ENCODE measurements around the gene ITPKA.

The ITPKA gene

GRCh38 chr15:41482110-41482877 is 11.4 kb upstream of the ITPKA start:
- ChIA-PET POLR2A (interaction anchor here (0.5 to 0.6 kb wide), 2 partner anchors 8 to 61 kb away, joined by 3 to 4 read pairs; no protein-coding TSS in a partner anchor), CTCF (interaction anchor here (1.0 to 4.1 kb wide), 4 partner anchors 11 to 41 kb away, joined by 3 to 33 read pairs (median 4); no protein-coding TSS in a partner anchor)
- no peak for DNase-seq (ENCODE audit: extremely low spot score)
- no peak for TF ChIP-seq CTCF (IDR thresholded peaks at IDR 0.05; ENCODE audit: control extremely low read depth, extremely low read depth, low read depth, missing control alignments)

- ChIA-PET POLR2A (no interaction called here), CTCF (interaction anchor here (4.1 kb wide), 1 partner anchor 18 kb away, joined by 33 read pairs; no protein-coding TSS in a partner anchor)
- no peak for TF ChIP-seq CTCF (IDR thresholded peaks at IDR 0.05; ENCODE audit: control extremely low read depth, extremely low read depth, low read depth, missing control alignments)
- peak; percentile 83 for DNase-seq (ENCODE audit: extremely low spot score)
Observed at GRCh38 chr15:41483115-41483514, 10.6 kb upstream of the ITPKA start.

GRCh38 chr15:41483519-41483918 is 10.2 kb upstream of the ITPKA start:
- no peak for DNase-seq (ENCODE audit: extremely low spot score)
- CTCF ChIA-PET = interaction anchor here (4.1 kb wide), 1 partner anchor 18 kb away, joined by 33 read pairs; no protein-coding TSS in a partner anchor

GRCh38 chr15:41484937-41485625 is 8.6 kb upstream of the ITPKA start:
- ChIA-PET POLR2A (interaction anchor here (1.3 kb wide), 1 partner anchor 9 kb away, joined by 6 read pairs; the partner anchor contains the start of gene ITPKA), CTCF (interaction anchor here (1.0 to 4.1 kb wide), 3 partner anchors 10 to 20 kb away, joined by 3 to 33 read pairs (median 3); no protein-coding TSS in a partner anchor)
- DNase-seq (ENCODE audit: extremely low spot score) = no peak
- TF ChIP-seq CTCF (IDR thresholded peaks at IDR 0.05; ENCODE audit: control extremely low read depth, extremely low read depth, low read depth, missing control alignments) = no peak

More at GRCh38 chr15:41483519-41483918, 10.2 kb upstream of the ITPKA start:
- POLR2A ChIA-PET = no interaction called here
- TF ChIP-seq CTCF (IDR thresholded peaks at IDR 0.05; ENCODE audit: control extremely low read depth, extremely low read depth, low read depth, missing control alignments) = no peak

- no peak for TF ChIP-seq CTCF (IDR thresholded peaks at IDR 0.05; ENCODE audit: control extremely low read depth, extremely low read depth, low read depth, missing control alignments)
- DNase-seq (ENCODE audit: extremely low spot score) = no peak
- CTCF ChIA-PET = no interaction called here
- POLR2A ChIA-PET = no interaction called here
Observed at GRCh38 chr15:41486286-41486685, 7.4 kb upstream of the ITPKA start.

GRCh38 chr15:41487381-41487780 is 6.3 kb upstream of the ITPKA start:
- POLR2A ChIA-PET = no interaction called here
- no peak for DNase-seq (ENCODE audit: extremely low spot score)
- CTCF ChIA-PET = no interaction called here
- no peak for TF ChIP-seq CTCF (IDR thresholded peaks at IDR 0.05; ENCODE audit: control extremely low read depth, extremely low read depth, low read depth, missing control alignments)
